Measurements from ENCODE around the gene KRTAP5-4.
"Not testable (repeated sequence)": the region's sequence is repeated elsewhere in the genome, so short reads cannot be mapped to it uniquely, and the experiment has no call there.

GRCh38 chr11:1661454-1662269, 39.7 kb upstream of the KRTAP5-4 start:
- TF ChIP-seq POLR2A (IDR thresholded peaks at IDR 0.05); POLR2AphosphoS5 (IDR thresholded peaks at IDR 0.05; ENCODE audit: insufficient read depth in 1 of 2, low read depth in 1 of 2): not testable (repeated sequence)
